Stomach smooth muscle (tissue), 2 donors: ENCODE results near the gene PCED1B.
"Not testable (repeated sequence)": the region's sequence is repeated elsewhere in the genome, so short reads cannot be mapped to it uniquely, and the experiment has no call there.

Experiments
- H3K27ac ChIP-seq: one replicate; pipeline ENCODE4 v1.7.0; 2013; ENCODE audit warnings: mild to moderate bottlenecking, low read length, inconsistent platforms
- H3K27me3 ChIP-seq, 2 donors: one replicate each; pipeline ENCODE4 v1.7.0; 2013; ENCODE audit warnings: low read length in 2 of 2; ENCODE audit not compliant: insufficient read depth in 2 of 2, control insufficient read depth in 1 of 2
- H3K36me3 ChIP-seq, 2 donors: one replicate each; pipeline ENCODE4 v1.7.0; 2013; ENCODE audit warnings: low read length in 2 of 2; ENCODE audit not compliant: control insufficient read depth in 2 of 2, insufficient read depth in 2 of 2
- H3K4me1 ChIP-seq: one replicate; pipeline ENCODE4 v1.7.0; 2013; ENCODE audit warnings: low read length; ENCODE audit not compliant: control insufficient read depth, insufficient read depth
- H3K4me3 ChIP-seq, 2 donors: one replicate each; pipeline ENCODE4 v1.7.0; 2013; ENCODE audit warnings: low read length in 2 of 2
- H3K9ac ChIP-seq, 2 donors: one replicate each; pipeline ENCODE4 v1.7.0; 2013; ENCODE audit warnings: low read length in 2 of 2, mild to moderate bottlenecking in 1 of 2
- H3K9me3 ChIP-seq, 2 donors: one replicate each; pipeline ENCODE4 v1.7.0; 2013; ENCODE audit warnings: low read length in 2 of 2; ENCODE audit not compliant: control insufficient read depth in 2 of 2
- donor health status: healthy.
- donor health status: Pancreatic carcinoma.

The PCED1B gene

GRCh38 chr12:47166365-47166764, 86.9 kb downstream of the PCED1B start:
- peaks cover 0 to 5% of the 10 kb centered on the region in 2 donors for H3K9me3 ChIP-seq
- H3K4me3 ChIP-seq: no peak overlapping the region
- no peak overlapping the region for H3K27ac ChIP-seq
- no peaks in the 10 kb centered on the region for H3K27me3 ChIP-seq
- no peak overlapping the region for H3K9ac ChIP-seq
- no peaks in the 10 kb centered on the region for H3K4me1 ChIP-seq
- H3K36me3 ChIP-seq: no peaks in the 10 kb centered on the region

- H3K9me3 ChIP-seq, H3K4me1 ChIP-seq, H3K36me3 ChIP-seq, H3K27ac ChIP-seq, H3K9ac ChIP-seq, H3K27me3 ChIP-seq, H3K4me3 ChIP-seq: not testable (repeated sequence)
Measured at GRCh38 chr12:47170281-47170680, 90.9 kb downstream of the PCED1B start.

GRCh38 chr12:47178014-47178413, 98.6 kb downstream of the PCED1B start:
- Histone ChIP-seq H3K27me3 (no peaks in the 10 kb centered on the region), H3K4me1 (no peaks in the 10 kb centered on the region), H3K9me3 (no peaks in the 10 kb centered on the region), H3K4me3 (no peak overlapping the region), H3K9ac (no peak overlapping the region), H3K36me3 (peaks cover 0 to 2% of the 10 kb centered on the region in 2 donors), H3K27ac (no peak overlapping the region)

- H3K4me3 ChIP-seq, H3K27ac ChIP-seq, H3K9ac ChIP-seq, H3K9me3 ChIP-seq, H3K4me1 ChIP-seq, H3K27me3 ChIP-seq, H3K36me3 ChIP-seq: not testable (repeated sequence)
Measured at GRCh38 chr12:47182164-47182938, 102.9 kb downstream of the PCED1B start.

GRCh38 chr12:47184229-47184628, 104.8 kb downstream of the PCED1B start:
- H3K27ac ChIP-seq: no peak overlapping the region
- H3K9me3 ChIP-seq: no peaks in the 10 kb centered on the region
- no peak overlapping the region for H3K9ac ChIP-seq
- no peak overlapping the region for H3K4me3 ChIP-seq
- H3K27me3 ChIP-seq: no peaks in the 10 kb centered on the region
- no peaks in the 10 kb centered on the region for H3K4me1 ChIP-seq
- no peaks in the 10 kb centered on the region for H3K36me3 ChIP-seq

GRCh38 chr12:47184813-47185212, 105.4 kb downstream of the PCED1B start:
- no peak overlapping the region for H3K9ac ChIP-seq
- H3K36me3 ChIP-seq: no peaks in the 10 kb centered on the region

GRCh38 chr12:47186246-47186645, 106.8 kb downstream of the PCED1B start:
- Histone ChIP-seq H3K36me3 (no peaks in the 10 kb centered on the region), H3K27me3 (no peaks in the 10 kb centered on the region), H3K4me3 (no peak overlapping the region), H3K9me3 (no peaks in the 10 kb centered on the region), H3K4me1 (no peaks in the 10 kb centered on the region), H3K27ac (no peak overlapping the region), H3K9ac (no peak overlapping the region)

More at GRCh38 chr12:47184813-47185212, 105.4 kb downstream of the PCED1B start:
- Histone ChIP-seq H3K4me3 (no peak overlapping the region), H3K27ac (no peak overlapping the region), H3K27me3 (no peaks in the 10 kb centered on the region), H3K9me3 (no peaks in the 10 kb centered on the region), H3K4me1 (no peaks in the 10 kb centered on the region)

- Histone ChIP-seq H3K4me3 (no peak overlapping the region), H3K27ac (no peak overlapping the region), H3K9ac (no peak overlapping the region), H3K9me3 (no peaks in the 10 kb centered on the region), H3K4me1 (no peaks in the 10 kb centered on the region), H3K27me3 (no peaks in the 10 kb centered on the region), H3K36me3 (no peaks in the 10 kb centered on the region)
Measured at GRCh38 chr12:47188576-47189441, 109.4 kb downstream of the PCED1B start.

GRCh38 chr12:47189728-47190127, 110.3 kb downstream of the PCED1B start:
- Histone ChIP-seq H3K36me3 (no peaks in the 10 kb centered on the region), H3K27ac (no peak overlapping the region), H3K9ac (no peak overlapping the region), H3K4me3 (no peak overlapping the region), H3K9me3 (no peaks in the 10 kb centered on the region), H3K27me3 (no peaks in the 10 kb centered on the region), H3K4me1 (no peaks in the 10 kb centered on the region)

GRCh38 chr12:47190271-47190750, 110.9 kb downstream of the PCED1B start:
- H3K4me3 ChIP-seq: no peak overlapping the region
- H3K27ac ChIP-seq: no peak overlapping the region
- H3K4me1 ChIP-seq: no peaks in the 10 kb centered on the region
- H3K9me3 ChIP-seq: no peaks in the 10 kb centered on the region
- no peaks in the 10 kb centered on the region for H3K27me3 ChIP-seq
- no peak overlapping the region for H3K9ac ChIP-seq
- no peaks in the 10 kb centered on the region for H3K36me3 ChIP-seq

- Histone ChIP-seq H3K27me3 (no peaks in the 10 kb centered on the region), H3K36me3 (no peaks in the 10 kb centered on the region), H3K9me3 (no peaks in the 10 kb centered on the region), H3K4me3 (no peak overlapping the region), H3K9ac (no peak overlapping the region), H3K4me1 (no peaks in the 10 kb centered on the region), H3K27ac (no peak overlapping the region)
Measured at GRCh38 chr12:47190905-47191304, 111.5 kb downstream of the PCED1B start.
